ENCODE data around the gene DHRSX. TPM values are rescaled to one million over a fixed set of nuclear protein-coding genes. Genes with fewer than 3 reads are reported as not detected.

Gene DHRSX
- total RNA-seq (2014; rRNA removed) (11.5 and 13.8 TPM in 2 replicates), Bru-seq, nascent RNA (percentile 51 among the genes with signal in this experiment), BruChase-seq, experiment 1, labeled RNA remaining after a 6-hour chase (percentile 47 among the genes with signal in this experiment), BruChase-seq, experiment 2, labeled RNA remaining after a 2-hour chase (percentile 55 among the genes with signal in this experiment)
- long read RNA-seq, transcript DHRSX-201 (7 exons, 2,571 nt) = major isoform, 29 of 56 reads
- long read RNA-seq, partial matches to known transcripts = 6 of 56 reads
- long read RNA-seq, other reads (novel, unspliced or antisense) = 21 of 56 reads

GRCh38 chrX:2500803-2501558, at the start of gene DHRSX, which contains the start of gene ZBED1:
TSS of gene DHRSX (minus strand) at chrX:2500976. CDS start at chrX:2500925, 51 bp downstream.
TSS of gene ZBED1 (minus strand) at chrX:2500976. CDS start at chrX:2490719, 10,257 bp downstream.
- intact Hi-C loops (cut with micrococcal nuclease) = no loop called here
- Histone ChIP-seq H2AFZ (ENCODE audit: low read length) (peak within 1 kb of the TSS; percentile 45; the same call in 1 of the 2 replicates), H4K20me1 (ENCODE audit: low read length) (no peaks in the 10 kb centered on the region), H3F3A (ENCODE audit: low read length, unreplicated experiment) (no peaks in the 10 kb centered on the region), H3K36me3 (ENCODE audit: low read depth, low read length) (no peaks in the 10 kb centered on the region), H3K9ac (ENCODE audit: low read length) (peak within 1 kb of the TSS; percentile 77), H3K79me2 (ENCODE audit: low read length) (peaks cover 29% of the 10 kb centered on the region), H3K4me1 (ENCODE audit: insufficient read depth, low read length) (peaks cover 8% of the 10 kb centered on the region; the same call in 1 of the 2 replicates), H3K9me2 (replicated peaks; ENCODE audit: low read length) (no peaks in the 10 kb centered on the region), H3K4me3 (ENCODE audit: low read length) (peak within 1 kb of the TSS; percentile 81), H3K27me3 (ENCODE audit: low read length) (no peaks in the 10 kb centered on the region), H3K9me3 (ENCODE audit: low read length) (no peaks in the 10 kb centered on the region), H3K27ac (ENCODE audit: low read length) (no peak within 1 kb of the TSS), H3K4me2 (ENCODE audit: low read length) (peak within 1 kb of the TSS; percentile 82)
- CTCF ChIA-PET = no interaction called here
- TF ChIP-seq EZH2phosphoT487 (IDR thresholded peaks at IDR 0.05; ENCODE audit: borderline replicate concordance, low read length) = no peak
- TF ChIP-seq CTCF (conservative IDR thresholded peaks at IDR 0.05; ENCODE audit: low read depth, low read length) = no peak
- no peak for TF ChIP-seq EZH2 (IDR thresholded peaks at IDR 0.05; ENCODE audit: low read length, unreplicated experiment)
- no TSS peak for BruUV-seq (replicated peaks)
- ATAC-seq (peak; percentile 64), DNase-seq (peak; percentile 9)
- POLR2A ChIA-PET (ENCODE audit: unreplicated experiment) = no interaction called here

- Histone ChIP-seq H3K27ac (ENCODE audit: low read length) (no peak overlapping the region), H3K9me2 (replicated peaks; ENCODE audit: low read length) (no peaks in the 10 kb centered on the region), H2AFZ (ENCODE audit: low read length) (no peak overlapping the region), H3K4me2 (ENCODE audit: low read length) (no peak overlapping the region), H3K4me3 (ENCODE audit: low read length) (no peak overlapping the region), H4K20me1 (ENCODE audit: low read length) (no peaks in the 10 kb centered on the region), H3K36me3 (ENCODE audit: low read depth, low read length) (no peaks in the 10 kb centered on the region), H3K9me3 (ENCODE audit: low read length) (no peaks in the 10 kb centered on the region), H3K4me1 (ENCODE audit: insufficient read depth, low read length) (no peaks in the 10 kb centered on the region), H3K27me3 (ENCODE audit: low read length) (peaks cover 6% of the 10 kb centered on the region; the same call in 1 of the 2 replicates), H3K9ac (ENCODE audit: low read length) (no peak overlapping the region), H3K79me2 (ENCODE audit: low read length) (no peaks in the 10 kb centered on the region), H3F3A (ENCODE audit: low read length, unreplicated experiment) (no peaks in the 10 kb centered on the region)
- intact Hi-C loops (cut with micrococcal nuclease) = no loop called here
- BruUV-seq (replicated peaks) = no TSS peak
- no peak for TF ChIP-seq CTCF (conservative IDR thresholded peaks at IDR 0.05; ENCODE audit: low read depth, low read length)
- TF ChIP-seq EZH2phosphoT487 (IDR thresholded peaks at IDR 0.05; ENCODE audit: borderline replicate concordance, low read length) = no peak
- no peak for TF ChIP-seq EZH2 (IDR thresholded peaks at IDR 0.05; ENCODE audit: low read length, unreplicated experiment)
- ATAC-seq = no peak
- ChIA-PET POLR2A (ENCODE audit: unreplicated experiment) (no interaction called here), CTCF (no interaction called here)
- DNase-seq = no peak
These were observed 49.1 kb upstream of the DHRSX start for GRCh38 chrX:2549876-2550275.

Data from PC-3 (cell line).